Measurements from ENCODE around the gene IL4.

- no peak for TF ChIP-seq CTCF (IDR thresholded peaks at IDR 0.05)
- no peak for TF ChIP-seq POLR2A (IDR thresholded peaks at IDR 0.05)
Observed at GRCh38 chr5:132729896-132730295, 56.1 kb downstream of the IL4 start.

Measured in adrenal gland (tissue), 5 donors.